Subcutaneous abdominal adipose tissue (tissue), 5 donors: ENCODE results near the gene KIF7.

ENCODE experiments used
- H3K27ac ChIP-seq: one replicate; pipeline ENCODE4 v1.7.0; 2013; ENCODE audit warnings: low read depth, mild to moderate bottlenecking, inconsistent platforms, low read length, moderate library complexity
- H3K27me3 ChIP-seq, 5 donors: one replicate each; pipeline ENCODE4 v1.7.0; 2013; ENCODE audit warnings: low read length in 5 of 5, inconsistent platforms in 1 of 5; ENCODE audit not compliant: control insufficient read depth in 5 of 5, insufficient read depth in 4 of 5
- H3K36me3 ChIP-seq, 5 donors: one replicate each; pipeline ENCODE4 v1.7.0; 2013; ENCODE audit warnings: low read length in 5 of 5; ENCODE audit not compliant: control insufficient read depth in 5 of 5, insufficient read depth in 5 of 5
- H3K4me1 ChIP-seq, 5 donors: one replicate each; pipeline ENCODE4 v1.7.0; 2013; ENCODE audit warnings: low read length in 5 of 5, mild to moderate bottlenecking in 3 of 5, moderate library complexity in 1 of 5; ENCODE audit not compliant: control insufficient read depth in 5 of 5, insufficient read depth in 5 of 5
- H3K4me3 ChIP-seq, 5 donors: one replicate each; pipeline ENCODE4 v1.7.0; 2013; ENCODE audit warnings: low read length in 5 of 5, low read depth in 1 of 5
- H3K9ac ChIP-seq, 5 donors: one replicate each; pipeline ENCODE4 v1.7.0; 2013; ENCODE audit warnings: low read length in 5 of 5, mild to moderate bottlenecking in 4 of 5, moderate library complexity in 3 of 5
- H3K9me3 ChIP-seq, 5 donors: one replicate each; pipeline ENCODE4 v1.7.0; 2013; ENCODE audit warnings: low read length in 5 of 5; ENCODE audit not compliant: control insufficient read depth in 5 of 5
- donor health status: healthy.
- donor health status: healthy.
- donor health status: healthy.
- donor health status: healthy.
- donor health status: healthy.

The KIF7 gene

DNA sequence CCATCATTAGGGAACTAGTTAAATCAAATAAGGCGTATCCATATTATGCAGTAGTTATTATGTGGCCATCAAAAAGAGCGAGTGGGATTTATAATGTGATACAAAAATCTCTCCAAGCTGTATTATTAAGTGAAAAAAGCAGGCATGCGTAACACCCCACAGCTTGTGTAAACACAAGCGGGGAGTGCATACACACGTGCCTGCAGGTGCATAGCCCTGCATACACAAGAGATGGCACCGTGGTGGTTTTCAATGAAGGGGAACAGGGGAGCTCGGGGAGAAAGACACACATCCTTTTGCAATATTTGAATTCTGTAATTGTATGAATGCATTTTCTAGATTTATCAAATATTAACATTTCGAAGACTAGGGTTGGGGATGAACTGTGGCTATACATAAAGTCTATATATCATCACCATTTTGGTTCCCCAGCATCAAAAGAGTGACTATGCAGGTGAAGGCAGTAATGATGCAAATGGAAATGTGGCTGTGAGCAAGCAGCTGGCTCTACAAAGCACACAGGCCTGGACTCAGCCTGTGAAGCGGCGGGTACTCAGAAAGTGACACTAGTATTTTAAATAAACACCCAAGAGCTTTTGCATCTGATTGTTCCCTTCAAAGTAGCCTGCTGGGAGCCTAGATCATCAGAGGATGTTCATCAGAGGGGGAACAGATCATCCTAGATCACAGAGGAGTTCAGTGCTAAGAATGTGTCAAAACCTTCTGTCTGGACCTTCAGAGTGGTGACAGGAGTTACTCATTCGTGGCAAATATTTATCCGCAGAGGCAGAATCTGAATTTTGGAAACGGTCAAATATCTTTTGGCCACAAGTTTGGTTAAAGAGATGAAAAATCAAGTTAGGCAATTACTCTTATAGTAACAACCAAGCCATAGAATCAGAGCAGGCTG is 9.4 kb upstream of the KIF7 start:
- no peaks in the 10 kb centered on the region for H3K9me3 ChIP-seq
- H3K36me3 ChIP-seq: peaks cover 0 to 39% (median 29%) of the 10 kb centered on the region in 5 donors
- peak overlapping the region in 3 of 5 donors; percentile 48 to 59 (median 54) for H3K4me3 ChIP-seq
- no peak overlapping the region for H3K27ac ChIP-seq
- peaks cover 3 to 64% (median 56%) of the 10 kb centered on the region in 5 donors for H3K4me1 ChIP-seq
- H3K27me3 ChIP-seq: no peaks in the 10 kb centered on the region
- H3K9ac ChIP-seq: peak overlapping the region in 3 of 5 donors; percentile 19 to 51 (median 30)

GRCh38 chr15:89662893-89663626 is 7.8 kb upstream of the KIF7 start:
- peak overlapping the region; percentile 51 for H3K27ac ChIP-seq
- peak overlapping the region in 3 of 5 donors; percentile 1 to 29 (median 2) for H3K9ac ChIP-seq
- no peaks in the 10 kb centered on the region for H3K27me3 ChIP-seq
- peak overlapping the region in 3 of 5 donors; percentile 3 to 41 (median 37) for H3K4me3 ChIP-seq
- H3K4me1 ChIP-seq: peaks cover 3 to 47% (median 40%) of the 10 kb centered on the region in 5 donors
- peaks cover 0 to 23% (median 14%) of the 10 kb centered on the region in 5 donors for H3K36me3 ChIP-seq
- no peaks in the 10 kb centered on the region for H3K9me3 ChIP-seq

DNA sequence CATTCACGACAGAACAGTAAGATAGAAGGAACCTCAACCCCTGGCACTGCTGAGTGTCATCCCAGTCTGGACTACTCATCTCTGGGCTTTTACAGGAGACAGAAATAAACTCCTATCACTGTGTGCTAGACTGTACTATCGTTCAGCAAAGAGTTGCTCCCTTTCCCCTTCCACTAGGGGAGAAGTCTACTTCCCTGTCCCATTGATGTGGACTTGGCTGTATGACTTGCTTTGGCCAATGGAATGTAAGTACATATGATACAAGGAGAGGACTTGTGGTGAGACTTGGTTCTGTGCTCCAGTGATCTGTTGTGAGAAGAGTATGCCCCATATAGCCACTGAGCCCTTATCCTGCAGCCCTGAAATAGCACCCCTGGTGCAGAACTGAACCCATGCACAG is 5.3 kb upstream of the KIF7 start:
- H3K4me1 ChIP-seq: peaks cover 3 to 25% (median 20%) of the 10 kb centered on the region in 5 donors
- peaks cover 0 to 6% (median 0%) of the 10 kb centered on the region in 5 donors for H3K36me3 ChIP-seq
- H3K27ac ChIP-seq: no peak overlapping the region
- H3K9ac ChIP-seq: no peak overlapping the region
- no peaks in the 10 kb centered on the region for H3K9me3 ChIP-seq
- no peak overlapping the region for H3K4me3 ChIP-seq
- H3K27me3 ChIP-seq: no peaks in the 10 kb centered on the region

DNA sequence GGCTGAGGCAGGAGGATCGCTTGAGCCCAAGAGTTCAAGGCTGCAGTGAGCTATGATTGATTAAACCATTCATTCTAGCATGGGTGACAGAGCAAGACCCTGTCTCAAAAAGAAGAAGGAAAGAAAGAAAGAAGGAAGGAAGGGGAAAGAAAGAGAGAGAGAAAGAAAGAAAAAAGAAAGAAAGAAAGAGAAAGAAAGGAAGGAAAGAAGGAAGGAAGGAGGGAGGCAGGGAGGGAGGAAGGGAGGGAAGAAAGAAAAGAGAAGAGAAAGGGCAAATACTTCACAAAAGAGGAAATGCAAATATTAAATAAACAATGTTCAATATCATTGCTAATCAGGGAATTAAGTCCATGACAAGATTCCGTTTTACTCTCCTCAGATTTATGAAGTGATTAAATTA is 4.0 kb upstream of the KIF7 start:
- Histone ChIP-seq H3K27ac (no peak overlapping the region), H3K9ac (no peak overlapping the region), H3K27me3 (peaks cover 0 to 5% (median 0%) of the 10 kb centered on the region in 5 donors), H3K9me3 (no peaks in the 10 kb centered on the region), H3K4me1 (peaks cover 3 to 28% (median 24%) of the 10 kb centered on the region in 5 donors), H3K36me3 (peaks cover 0 to 4% (median 0%) of the 10 kb centered on the region in 5 donors), H3K4me3 (no peak overlapping the region)

- no peak overlapping the region for H3K9ac ChIP-seq
- H3K4me3 ChIP-seq: no peak overlapping the region
- H3K27ac ChIP-seq: no peak overlapping the region
- H3K9me3 ChIP-seq: no peaks in the 10 kb centered on the region
- peaks cover 0 to 4% (median 0%) of the 10 kb centered on the region in 5 donors for H3K36me3 ChIP-seq
- peaks cover 3 to 25% (median 19%) of the 10 kb centered on the region in 5 donors for H3K4me1 ChIP-seq
- peaks cover 0 to 6% (median 0%) of the 10 kb centered on the region in 5 donors for H3K27me3 ChIP-seq
Observed at GRCh38 chr15:89657686-89658200, 2.5 kb upstream of the KIF7 start.

GRCh38 chr15:89656116-89656815 is 999 bp upstream of the KIF7 start:
- H3K4me3 ChIP-seq: no peak overlapping the region
- H3K9ac ChIP-seq: no peak overlapping the region
- no peak overlapping the region for H3K27ac ChIP-seq
- H3K4me1 ChIP-seq: peaks cover 0 to 17% (median 11%) of the 10 kb centered on the region in 5 donors
- H3K27me3 ChIP-seq: peaks cover 0 to 6% (median 0%) of the 10 kb centered on the region in 5 donors
- peaks cover 0 to 6% (median 0%) of the 10 kb centered on the region in 5 donors for H3K36me3 ChIP-seq
- no peaks in the 10 kb centered on the region for H3K9me3 ChIP-seq

DNA sequence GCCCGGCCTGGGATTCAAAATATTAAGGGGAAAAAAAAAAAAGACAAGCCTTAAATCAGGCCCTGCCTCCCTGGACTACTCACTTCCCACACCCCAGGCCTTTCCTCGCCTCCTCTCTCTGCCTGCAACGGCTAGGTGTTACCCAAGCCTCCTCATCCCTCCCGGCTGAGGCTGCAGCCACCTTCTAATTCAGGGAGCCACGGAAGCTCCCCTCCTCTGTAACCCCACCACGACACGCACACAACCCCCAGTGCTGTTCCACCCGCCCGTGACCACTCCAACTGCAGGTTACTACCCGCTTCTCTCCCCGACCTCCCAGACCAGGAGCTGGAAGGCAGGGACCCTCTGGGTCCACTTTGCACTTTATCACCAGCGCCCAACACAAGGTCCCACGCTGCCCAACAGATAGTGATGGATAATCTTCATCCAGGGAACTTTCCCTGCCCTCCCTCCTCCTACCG is 936 bp downstream of the KIF7 start:
- Histone ChIP-seq H3K9me3 (no peaks in the 10 kb centered on the region), H3K4me1 (peaks cover 0 to 17% (median 11%) of the 10 kb centered on the region in 5 donors), H3K4me3 (peak overlapping the region; percentile 59 to 70 (median 66)), H3K36me3 (peaks cover 0 to 3% (median 0%) of the 10 kb centered on the region in 5 donors), H3K9ac (peak overlapping the region in 2 of 5 donors; percentile 48 to 58), H3K27me3 (peaks cover 0 to 6% (median 0%) of the 10 kb centered on the region in 5 donors), H3K27ac (no peak overlapping the region)

GRCh38 chr15:89653578-89653977 is 1.7 kb downstream of the KIF7 start:
- Histone ChIP-seq H3K4me3 (no peak overlapping the region), H3K4me1 (peaks cover 0 to 17% (median 11%) of the 10 kb centered on the region in 5 donors)

DNA sequence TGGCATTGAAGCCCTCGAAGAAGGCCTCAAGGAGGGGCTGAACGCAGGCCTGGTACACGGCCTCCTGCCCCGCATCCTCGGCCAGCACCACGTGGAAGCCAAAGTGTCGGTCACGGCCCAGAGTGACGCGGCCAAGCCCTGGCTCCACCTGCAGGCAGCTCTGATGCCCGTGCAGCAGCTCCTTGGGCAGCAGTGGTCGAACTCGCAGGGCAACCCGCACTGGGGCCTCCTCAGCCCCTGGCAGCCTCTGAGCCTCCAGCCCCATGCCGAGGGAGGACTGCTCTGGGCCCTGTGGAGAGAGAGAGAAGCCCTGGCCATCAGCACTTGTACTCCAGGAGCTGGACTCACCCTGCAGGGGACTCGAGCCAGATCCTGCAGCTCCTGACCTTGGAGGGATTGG is 2.6 kb downstream of the KIF7 start:
- Histone ChIP-seq H3K4me3 (no peak overlapping the region), H3K9me3 (no peaks in the 10 kb centered on the region), H3K27ac (no peak overlapping the region), H3K27me3 (peaks cover 0 to 6% (median 0%) of the 10 kb centered on the region in 5 donors), H3K9ac (no peak overlapping the region), H3K36me3 (peaks cover 0 to 3% (median 0%) of the 10 kb centered on the region in 5 donors), H3K4me1 (peaks cover 0 to 17% (median 11%) of the 10 kb centered on the region in 5 donors)

More at GRCh38 chr15:89653578-89653977, 1.7 kb downstream of the KIF7 start:
- H3K27me3 ChIP-seq: peaks cover 0 to 6% (median 0%) of the 10 kb centered on the region in 5 donors
- H3K27ac ChIP-seq: no peak overlapping the region
- peaks cover 0 to 3% (median 0%) of the 10 kb centered on the region in 5 donors for H3K36me3 ChIP-seq
- H3K9ac ChIP-seq: no peak overlapping the region
- no peaks in the 10 kb centered on the region for H3K9me3 ChIP-seq
